T-cell (primary cell): ENCODE data around the gene PPP2R5C. TPM values are rescaled to one million over a fixed set of nuclear protein-coding genes. Genes with fewer than 3 reads are reported as not detected.

Experiments used
- ATAC-seq, 4 experiments: fragments of 200-7000 bp in 3 of 4; fragments of 150-1000 bp in 1 of 4; cut with Tn5 transposase; replicated peaks in 1 of 4; 1 replicate in 3 of 4; 2 replicates in 1 of 4; pipeline ENCODE4 v1.10.0; 2021; ENCODE audit warnings: moderate library complexity in 3 of 4, mild to moderate bottlenecking in 2 of 4, moderate number of reproducible peaks in 1 of 4
- CTCF ChIA-PET, 2 donors: fragments of 300-600 bp; sonication (Branson Sonifier 250); formaldehyde crosslinking; loops; one replicate each; lab custom pipeline; 2022; ENCODE audit warnings: antibody characterized with exemption in 2 of 2; lab: Charles Lee
- POLR2A ChIA-PET, 2 donors: fragments of 300-600 bp; sonication (Branson Sonifier 250); formaldehyde crosslinking; loops; one replicate each; lab custom pipeline; 2022; ENCODE audit warnings: antibody characterized with exemption in 2 of 2; lab: Charles Lee
- DNase-seq, 35 experiments: peaks; one replicate each; pipeline versions ENCODE4 v3.0.0 to v3.0.0-alpha.2; 2013 to 2023
- H3K27ac ChIP-seq: one replicate; pipeline ENCODE4 v1.5.1; 2013; ENCODE audit warnings: low read length
- H3K27me3 ChIP-seq, 2 experiments: replicated peaks in 1 of 2; 1 replicate in 1 of 2; 2 replicates in 1 of 2; pipeline versions ENCODE4 v1.6.1 to v1.7.0; 2013; ENCODE audit warnings: low read length in 1 of 2, mixed read lengths in 1 of 2; ENCODE audit not compliant: control insufficient read depth in 2 of 2, insufficient read depth in 2 of 2; ENCODE audit errors: extremely low read depth in 1 of 2
- H3K36me3 ChIP-seq, 2 donors: 1 replicate in 1 of 2; 2 replicates in 1 of 2; pipeline versions ENCODE4 v1.6.1 to v1.7.0; 2013; ENCODE audit warnings: low read length in 1 of 2; ENCODE audit not compliant: control insufficient read depth in 2 of 2, insufficient read depth in 1 of 2; ENCODE audit errors: extremely low read depth in 1 of 2
- H3K4me1 ChIP-seq, 2 experiments: 1 replicate in 1 of 2; 2 replicates in 1 of 2; pipeline versions ENCODE4 v1.6.1 to v1.7.0; 2013; ENCODE audit warnings: low read length in 2 of 2, mixed read lengths in 1 of 2; ENCODE audit not compliant: insufficient read depth in 2 of 2, control insufficient read depth in 1 of 2; ENCODE audit errors: extremely low read depth in 1 of 2
- H3K4me3 ChIP-seq, 2 donors: 1 replicate in 1 of 2; 2 replicates in 1 of 2; pipeline versions ENCODE4 v1.5.1 to v1.7.0; 2013; ENCODE audit warnings: mild to moderate bottlenecking in 2 of 2, low read length in 1 of 2, moderate library complexity in 1 of 2; ENCODE audit not compliant: control insufficient read depth in 1 of 2; ENCODE audit errors: extremely low read depth in 1 of 2
- H3K9me3 ChIP-seq: 2 replicates; pipeline ENCODE4 v1.7.0; 2013
- H3K27ac Mint-ChIP-seq, 2 donors: one replicate each; pipeline ENCODE4 v1.8.0; 2020 to 2021; ENCODE audit warnings: mild to moderate bottlenecking in 2 of 2, mixed read lengths in 2 of 2
- H3K27me3 Mint-ChIP-seq, 2 donors: one replicate each; pipeline ENCODE4 v1.8.0; 2021 to 2022; ENCODE audit warnings: mixed read lengths in 2 of 2
- H3K36me3 Mint-ChIP-seq: one replicate; pipeline ENCODE4 v1.8.0; 2021; ENCODE audit warnings: mixed read lengths
- H3K4me1 Mint-ChIP-seq, 3 donors: one replicate each; pipeline ENCODE4 v1.8.0; 2020 to 2022; ENCODE audit warnings: mixed read lengths in 3 of 3, mild to moderate bottlenecking in 1 of 3
- H3K4me3 Mint-ChIP-seq, 3 donors: one replicate each; pipeline ENCODE4 v1.8.0; 2020 to 2022; ENCODE audit warnings: mild to moderate bottlenecking in 3 of 3, mixed read lengths in 3 of 3, moderate library complexity in 3 of 3
- H3K9me3 Mint-ChIP-seq, 3 donors: one replicate each; pipeline ENCODE4 v1.8.0; 2020 to 2022; ENCODE audit warnings: mixed read lengths in 3 of 3
- WGBS: methylation state at CpG from one replicate; pipeline ENCODE4 v1.1.5; 2013; ENCODE audit warnings: missing lambda C conversion rate; ENCODE audit not compliant: insufficient coverage; 5-methylcytosine and 5-hydroxymethylcytosine counted together
- total RNA-seq, 35 experiments: library from RNA in 6 of 35; stranded (reverse) in 6 of 35; fragments of 120-200 nt in 1 of 35; gene quantifications; one replicate each; pipeline versions ENCODE4 v1.2.1 to v1.2.4 and lab custom pipeline; 2013 to 2026

The PPP2R5C gene
- total RNA-seq, 5 donors from 2014 or later (not counting 1 experiment from before 2014, with no cell fraction given) = 435 to 627 (median 489) TPM

GRCh38 chr14:101730626-101731186 lies 30.8 kb upstream of the PPP2R5C start:
- Mint-ChIP-seq H3K9me3 (no peaks in the 10 kb centered on the region), H3K36me3 (no peaks in the 10 kb centered on the region), H3K27ac (peak overlapping the region; percentile 91 to 96), H3K4me1 (peaks cover 50 to 74% (median 69%) of the 10 kb centered on the region in 3 donors), H3K4me3 (peak overlapping the region; percentile 66 to 76 (median 71)), H3K27me3 (no peaks in the 10 kb centered on the region)
- DNase-seq = no peak
- ChIA-PET POLR2A (interaction anchor here (0.6 to 2.2 kb wide), 9 partner anchors 8 to 93 kb away, joined by 3 to 11 read pairs (median 4); no protein-coding TSS in a partner anchor), CTCF (interaction anchor here in 1 of 2 donors (0.7 to 3.7 kb wide), 5 partner anchors 9 to 30 kb away, joined by 3 to 19 read pairs (median 4); no protein-coding TSS in a partner anchor)
- no peak for ATAC-seq
- no CpG with 5 or more reads among the region's 3 CpGs for WGBS
- H3K9me3 ChIP-seq = no peaks in the 10 kb centered on the region
- peak overlapping the region in 1 of 2 donors; percentile 35 for H3K4me3 ChIP-seq
- H3K36me3 ChIP-seq = no peaks in the 10 kb centered on the region
- no peaks in the 10 kb centered on the region for H3K27me3 ChIP-seq
- peaks cover 18 to 42% of the 10 kb centered on the region in 2 experiments for H3K4me1 ChIP-seq
- H3K27ac ChIP-seq = peak overlapping the region; percentile 94

- Mint-ChIP-seq H3K4me1 (peaks cover 50 to 68% (median 63%) of the 10 kb centered on the region in 3 donors), H3K27ac (peak overlapping the region; percentile 91 to 96), H3K9me3 (no peaks in the 10 kb centered on the region), H3K27me3 (no peaks in the 10 kb centered on the region), H3K36me3 (no peaks in the 10 kb centered on the region), H3K4me3 (peak overlapping the region; percentile 66 to 76 (median 71))
- peaks cover 18 to 38% of the 10 kb centered on the region in 2 experiments for H3K4me1 ChIP-seq
- H3K36me3 ChIP-seq = no peaks in the 10 kb centered on the region
- ChIA-PET POLR2A (interaction anchor here (0.5 to 2.2 kb wide), 10 partner anchors 9 to 240 kb away, joined by 3 to 11 read pairs (median 4); no protein-coding TSS in a partner anchor), CTCF (interaction anchor here in 1 of 2 donors (0.7 to 3.7 kb wide), 6 partner anchors 9 to 34 kb away, joined by 3 to 19 read pairs (median 4); no protein-coding TSS in a partner anchor)
- ATAC-seq (peak; percentile 92 to 95 (median 94)), DNase-seq (peak; percentile 46 to 92 (median 78))
- H3K27me3 ChIP-seq = no peaks in the 10 kb centered on the region
- peak overlapping the region in 1 of 2 donors; percentile 35 for H3K4me3 ChIP-seq
- WGBS = 0% methylated on average over 7 of the region's 16 CpGs
- H3K27ac ChIP-seq = peak overlapping the region; percentile 94
- no peaks in the 10 kb centered on the region for H3K9me3 ChIP-seq
These were observed 30.1 kb upstream of the PPP2R5C start for GRCh38 chr14:101731187-101732080.

DNA sequence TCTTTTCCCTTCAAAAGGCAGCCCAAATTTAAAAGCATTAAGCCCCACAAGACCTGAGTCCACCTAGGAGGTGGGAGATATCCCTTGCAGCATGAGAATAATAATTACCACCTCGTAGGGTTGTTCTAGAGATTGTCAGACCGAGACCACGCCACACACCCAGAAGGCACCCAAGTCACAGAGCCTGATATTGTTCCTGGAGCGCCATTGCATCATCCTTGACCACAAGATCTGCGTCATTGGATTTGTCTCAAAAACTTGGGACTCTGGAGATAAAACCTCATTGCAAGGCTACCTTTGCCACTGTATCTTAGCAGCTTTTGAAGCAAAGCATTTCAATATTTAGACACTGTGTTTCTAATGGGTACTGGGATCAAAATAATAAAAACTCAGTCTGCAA lies 29.4 kb upstream of the PPP2R5C start:
- ChIA-PET POLR2A (interaction anchor here in 1 of 2 donors (1.7 to 2.0 kb wide), 2 partner anchors 10 to 28 kb away, joined by 10 to 11 read pairs; no protein-coding TSS in a partner anchor), CTCF (interaction anchor here in 1 of 2 donors (1.0 to 3.7 kb wide), 3 partner anchors 10 to 33 kb away, joined by 3 to 19 read pairs (median 13); no protein-coding TSS in a partner anchor)
- Histone ChIP-seq H3K9me3 (no peaks in the 10 kb centered on the region), H3K27me3 (no peaks in the 10 kb centered on the region), H3K36me3 (no peaks in the 10 kb centered on the region), H3K27ac (peak overlapping the region; percentile 94), H3K4me3 (peak overlapping the region in 1 of 2 donors; percentile 35), H3K4me1 (peaks cover 18 to 32% of the 10 kb centered on the region in 2 experiments)
- DNase-seq (no peak), ATAC-seq (no peak)
- Mint-ChIP-seq H3K9me3 (no peaks in the 10 kb centered on the region), H3K27me3 (no peaks in the 10 kb centered on the region), H3K4me1 (peaks cover 43 to 62% (median 56%) of the 10 kb centered on the region in 3 donors), H3K36me3 (no peaks in the 10 kb centered on the region), H3K4me3 (peak overlapping the region; percentile 66 to 76 (median 71)), H3K27ac (peak overlapping the region; percentile 91 to 96)
- 75% methylated on average over 2 of the region's 5 CpGs for WGBS

DNA sequence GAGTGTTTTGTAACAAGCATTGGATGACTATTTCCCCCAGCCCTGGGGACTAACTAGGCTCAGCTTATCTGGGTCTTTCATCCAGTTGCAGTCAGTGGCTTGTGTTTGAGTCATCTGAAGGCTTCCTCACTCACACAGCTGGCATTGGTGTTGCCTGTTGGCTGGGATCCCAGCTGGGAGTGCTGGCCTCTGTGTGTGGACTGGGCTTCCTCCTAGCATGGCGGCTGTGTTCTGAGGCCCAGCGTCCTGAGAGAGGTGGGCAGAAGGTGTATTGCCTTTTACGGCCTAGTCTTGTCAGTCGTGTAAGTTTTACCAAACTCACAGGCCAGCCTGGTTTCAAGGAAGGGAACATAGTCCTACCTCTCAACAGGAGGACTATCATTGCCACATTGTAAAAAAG lies 28.3 kb upstream of the PPP2R5C start:
- Mint-ChIP-seq H3K27ac (peak overlapping the region in 1 of 2 donors; percentile 31), H3K4me3 (peak overlapping the region in 1 of 3 donors; percentile 71), H3K4me1 (peaks cover 44 to 59% (median 53%) of the 10 kb centered on the region in 3 donors), H3K36me3 (no peaks in the 10 kb centered on the region), H3K9me3 (no peaks in the 10 kb centered on the region), H3K27me3 (no peaks in the 10 kb centered on the region)
- no CpG with 5 or more reads among the region's 4 CpGs for WGBS
- no peak for DNase-seq
- ATAC-seq = no peak
- Histone ChIP-seq H3K9me3 (no peaks in the 10 kb centered on the region), H3K4me3 (no peak overlapping the region), H3K27ac (no peak overlapping the region), H3K27me3 (no peaks in the 10 kb centered on the region), H3K36me3 (no peaks in the 10 kb centered on the region), H3K4me1 (peaks cover 18 to 33% of the 10 kb centered on the region in 2 experiments)
- ChIA-PET POLR2A (interaction anchor here in 1 of 2 donors (0.6 to 0.7 kb wide), 2 partner anchors 32 to 94 kb away, joined by 7 to 9 read pairs; no protein-coding TSS in a partner anchor), CTCF (interaction anchor here in 1 of 2 donors (3.7 kb wide), 1 partner anchor 27 kb away, joined by 19 read pairs; no protein-coding TSS in a partner anchor)

GRCh38 chr14:101734246-101734847 lies 27.2 kb upstream of the PPP2R5C start:
- no peak for DNase-seq
- CTCF ChIA-PET = no interaction called here
- Mint-ChIP-seq H3K36me3 (no peaks in the 10 kb centered on the region), H3K9me3 (no peaks in the 10 kb centered on the region), H3K4me3 (no peak overlapping the region), H3K27me3 (no peaks in the 10 kb centered on the region), H3K4me1 (peaks cover 44 to 56% (median 51%) of the 10 kb centered on the region in 3 donors), H3K27ac (no peak overlapping the region)
- H3K27ac ChIP-seq = no peak overlapping the region
- H3K9me3 ChIP-seq = no peaks in the 10 kb centered on the region
- POLR2A ChIA-PET = interaction anchor here in 1 of 2 donors (1.2 kb wide), 1 partner anchor 26 kb away, joined by 4 read pairs; no protein-coding TSS in a partner anchor
- H3K4me1 ChIP-seq = peaks cover 18 to 33% of the 10 kb centered on the region in 2 experiments
- H3K27me3 ChIP-seq = no peaks in the 10 kb centered on the region
- H3K36me3 ChIP-seq = no peaks in the 10 kb centered on the region
- 97% methylated on average over 15 of the region's 16 CpGs for WGBS
- ATAC-seq = no peak
- no peak overlapping the region for H3K4me3 ChIP-seq
